Adipose tissue (tissue), 3 donors: ENCODE measurements around the gene ATP6V1E1. TPM values are rescaled to one million over a fixed set of nuclear protein-coding genes. Genes with fewer than 3 reads are reported as not detected.
"Not testable (repeated sequence)": the region's sequence is repeated elsewhere in the genome, so short reads cannot be mapped to it uniquely, and the experiment has no call there.

Source experiments
- H3K27ac ChIP-seq: one replicate; pipeline ENCODE4 v1.5.1; 2013; ENCODE audit warnings: low read depth, low read length
- WGBS, 3 donors: extraction: QIAGEN DNeasy Blood & Tissue Kit; methylation state at CpG; one replicate each; pipeline ENCODE4 v1.1.7; 2013; 5-methylcytosine and 5-hydroxymethylcytosine counted together
- polyA plus RNA-seq, 3 donors: library from polyadenylated mRNA; stranded (reverse); fragments of 200-250 nt; gene quantifications; one replicate each; pipeline ENCODE4 v1.2.3, GENCODE V29; 2013
- donor health status: healthy with polysubstance abuse.
- donor health status: Bipolar disorder and iron deficiency.
- donor health status: healthy.

Gene ATP6V1E1
- polyA plus RNA-seq, 3 donors: 48.5 to 149 (median 132) TPM

GRCh38 chr22:17590586-17590985 is 38.0 kb downstream of the ATP6V1E1 start:
- 81 to 89% (median 84%) methylated on average over 5 of the region's 5 CpGs for WGBS, 3 donors
- no peak overlapping the region for H3K27ac ChIP-seq

GRCh38 chr22:17589810-17590375 is 38.7 kb downstream of the ATP6V1E1 start:
- WGBS, 3 donors: 91 to 93% (median 92%) methylated on average over 10 of the region's 10 CpGs
- H3K27ac ChIP-seq: no peak overlapping the region

GRCh38 chr22:17588606-17589005 is 39.9 kb downstream of the ATP6V1E1 start:
- no peak overlapping the region for H3K27ac ChIP-seq
- 94 to 97% (median 96%) methylated on average over 11 of the region's 11 CpGs for WGBS, 3 donors

- H3K27ac ChIP-seq: no peak overlapping the region
- WGBS, 3 donors: 82 to 94% (median 91%) methylated on average over 14 of the region's 14 CpGs
These were observed 40.9 kb downstream of the ATP6V1E1 start for GRCh38 chr22:17587629-17588028.

GRCh38 chr22:17586831-17587440 is 41.6 kb downstream of the ATP6V1E1 start:
- WGBS, 3 donors: 84 to 89% (median 87%) methylated on average over 14 of the region's 14 CpGs
- H3K27ac ChIP-seq: no peak overlapping the region

- 87 to 91% (median 91%) methylated on average over 10 of the region's 10 CpGs for WGBS, 3 donors
These were observed 45.4 kb downstream of the ATP6V1E1 start for GRCh38 chr22:17583151-17583550.

GRCh38 chr22:17581631-17582030 is 46.9 kb downstream of the ATP6V1E1 start:
- 80 to 91% (median 86%) methylated on average over 17 of the region's 17 CpGs for WGBS, 3 donors
- no peak overlapping the region for H3K27ac ChIP-seq

More at GRCh38 chr22:17583151-17583550, 45.4 kb downstream of the ATP6V1E1 start:
- H3K27ac ChIP-seq: no peak overlapping the region

GRCh38 chr22:17581056-17581455 is 47.5 kb downstream of the ATP6V1E1 start:
- 74 to 87% (median 78%) methylated on average over 18 to 21 of the region's 21 CpGs for WGBS, 3 donors

GRCh38 chr22:17580441-17581031 is 48.0 kb downstream of the ATP6V1E1 start:
- WGBS, 3 donors: 42 to 69% (median 67%) methylated on average over 15 of the region's 15 CpGs
- no peak overlapping the region for H3K27ac ChIP-seq

More at GRCh38 chr22:17581056-17581455, 47.5 kb downstream of the ATP6V1E1 start:
- H3K27ac ChIP-seq: no peak overlapping the region

- WGBS, 3 donors: 89 to 93% (median 92%) methylated on average over 14 of the region's 14 CpGs
- H3K27ac ChIP-seq: no peak overlapping the region
These were observed 49.0 kb downstream of the ATP6V1E1 start for GRCh38 chr22:17579535-17579981.

- H3K27ac ChIP-seq: no peak overlapping the region
These were observed 50.3 kb downstream of the ATP6V1E1 start for GRCh38 chr22:17578136-17578754.

GRCh38 chr22:17576470-17576869 is 52.1 kb downstream of the ATP6V1E1 start:
- no peak overlapping the region for H3K27ac ChIP-seq
- 68 to 93% (median 72%) methylated on average over 6 of the region's 6 CpGs for WGBS, 3 donors

More at GRCh38 chr22:17578136-17578754, 50.3 kb downstream of the ATP6V1E1 start:
- WGBS, 3 donors: 58 to 75% (median 65%) methylated on average over 11 of the region's 11 CpGs

- no peak overlapping the region for H3K27ac ChIP-seq
- WGBS, 3 donors: 80 to 86% (median 86%) methylated on average over 4 of the region's 4 CpGs
These were observed 52.9 kb downstream of the ATP6V1E1 start for GRCh38 chr22:17575681-17576080.

GRCh38 chr22:17575151-17575550 is 53.4 kb downstream of the ATP6V1E1 start:
- no peak overlapping the region for H3K27ac ChIP-seq
- WGBS, 3 donors: 79 to 89% (median 89%) methylated on average over 5 of the region's 5 CpGs

- 39 to 41% (median 40%) methylated on average over 21 of the region's 21 CpGs for WGBS, 3 donors
- peak overlapping the region; percentile 72 for H3K27ac ChIP-seq
These were observed 57.5 kb downstream of the ATP6V1E1 start for GRCh38 chr22:17570851-17571631.

- H3K27ac ChIP-seq: peak overlapping the region; percentile 1
- WGBS, 3 donors: 27 to 39% (median 31%) methylated on average over 8 of the region's 8 CpGs
These were observed 58.5 kb downstream of the ATP6V1E1 start for GRCh38 chr22:17569971-17570511.

GRCh38 chr22:17566776-17567175 is 61.8 kb downstream of the ATP6V1E1 start:
- no peak overlapping the region for H3K27ac ChIP-seq
- WGBS, 3 donors: 86% methylated on average over 10 of the region's 10 CpGs

GRCh38 chr22:17566016-17566687 is 62.4 kb downstream of the ATP6V1E1 start:
- WGBS, 3 donors: 86 to 88% (median 87%) methylated on average over 19 of the region's 19 CpGs
- not testable (repeated sequence) for H3K27ac ChIP-seq
